ENCODE results near the gene CSMD2. TPM values are rescaled to one million over a fixed set of nuclear protein-coding genes. Genes with fewer than 3 reads are reported as not detected.

Gene CSMD2
- total RNA-seq, 2 experiments from 2014 or later: not detected

DNA sequence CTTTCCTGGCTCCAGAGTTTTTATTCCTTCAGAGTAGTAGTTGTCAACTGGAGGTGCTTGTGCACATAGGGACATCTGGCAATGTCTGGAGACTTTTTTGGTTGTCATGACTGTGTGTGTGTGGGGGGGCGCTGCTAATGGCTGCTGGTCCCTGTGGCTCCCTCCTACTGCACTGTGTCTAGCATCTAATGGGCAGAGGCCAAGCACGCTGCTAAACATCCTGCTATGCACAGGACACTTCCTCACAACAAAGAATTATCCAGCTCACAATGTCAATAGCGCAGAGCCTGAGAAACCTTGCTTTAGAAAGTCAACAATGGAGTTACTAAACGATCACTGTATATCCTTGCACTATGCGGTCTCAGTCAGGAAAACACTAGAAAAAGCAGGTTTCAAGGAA, 320.9 kb downstream of the CSMD2 start:
- H3K4me3 ChIP-seq (ENCODE audit: low read length): no peak overlapping the region
- H3K36me3 Mint-ChIP-seq (ENCODE audit: low read depth): no peaks in the 10 kb centered on the region
- no peak overlapping the region for H3K27ac Mint-ChIP-seq
- ATAC-seq (ENCODE audit: poor library complexity) (no peak), DNase-seq (no peak)
- H3K4me1 Mint-ChIP-seq (ENCODE audit: low read depth): no peaks in the 10 kb centered on the region
- H3K27me3 Mint-ChIP-seq: no peaks in the 10 kb centered on the region
- no peak overlapping the region for H3K27ac ChIP-seq (ENCODE audit: low read depth in 1 of 2, low read length in 2 of 2)
- no peak for TF ChIP-seq CTCF (IDR thresholded peaks at IDR 0.05)
- intact Hi-C loops (cut with DNase I, micrococcal nuclease): no loop called here
- no peaks in the 10 kb centered on the region for H3K9me3 ChIP-seq (ENCODE audit: control insufficient read depth in 1 of 2, insufficient read depth in 1 of 2, low read length in 2 of 2)
- no peak overlapping the region for H3K4me3 Mint-ChIP-seq
- CTCF ChIA-PET: no interaction called here
- no peaks in the 10 kb centered on the region for H3K36me3 ChIP-seq (ENCODE audit: insufficient read depth, low read length)
- H3K27me3 ChIP-seq (ENCODE audit: control insufficient read depth in 1 of 2, insufficient read depth in 2 of 2, low read length in 2 of 2): no peaks in the 10 kb centered on the region
- H3K4me1 ChIP-seq (ENCODE audit: insufficient read depth, low read length): no peaks in the 10 kb centered on the region
- POLR2A ChIA-PET: no interaction called here
- no peaks in the 10 kb centered on the region for H3K9me3 Mint-ChIP-seq

DNA sequence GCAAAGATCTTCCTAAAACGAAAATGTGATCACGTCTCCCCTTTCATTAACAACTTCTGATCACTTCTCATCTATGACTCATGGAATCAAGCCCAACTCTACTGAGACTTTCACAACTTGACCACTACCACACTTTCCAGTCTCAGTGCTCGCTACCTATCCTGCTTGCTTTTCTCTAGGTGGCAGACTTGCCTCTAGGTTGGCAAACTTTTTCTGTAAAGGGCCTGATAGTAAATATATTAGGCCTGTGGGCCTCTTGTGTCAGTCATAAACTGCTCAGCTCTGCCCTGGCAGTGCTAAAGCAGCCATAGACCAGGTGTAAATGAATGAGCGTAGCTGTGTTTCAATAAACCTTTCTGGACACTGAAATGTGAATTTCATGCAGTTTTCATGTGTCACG, 322.7 kb downstream of the CSMD2 start:
- no peak overlapping the region for H3K27ac ChIP-seq (ENCODE audit: low read depth in 1 of 2, low read length in 2 of 2)
- CTCF ChIA-PET: no interaction called here
- H3K36me3 Mint-ChIP-seq (ENCODE audit: low read depth): no peaks in the 10 kb centered on the region
- no peaks in the 10 kb centered on the region for H3K4me1 Mint-ChIP-seq (ENCODE audit: low read depth)
- POLR2A ChIA-PET: no interaction called here
- ATAC-seq (ENCODE audit: poor library complexity): no peak
- H3K4me3 Mint-ChIP-seq: no peak overlapping the region
- DNase-seq: no peak
- H3K27me3 ChIP-seq (ENCODE audit: control insufficient read depth in 1 of 2, insufficient read depth in 2 of 2, low read length in 2 of 2): no peaks in the 10 kb centered on the region
- no peak overlapping the region for H3K4me3 ChIP-seq (ENCODE audit: low read length)
- no peaks in the 10 kb centered on the region for H3K9me3 ChIP-seq (ENCODE audit: control insufficient read depth in 1 of 2, insufficient read depth in 1 of 2, low read length in 2 of 2)
- intact Hi-C loops (cut with DNase I, micrococcal nuclease): no loop called here
- H3K4me1 ChIP-seq (ENCODE audit: insufficient read depth, low read length): no peaks in the 10 kb centered on the region
- peaks cover 4% of the 10 kb centered on the region for H3K27me3 Mint-ChIP-seq
- no peaks in the 10 kb centered on the region for H3K36me3 ChIP-seq (ENCODE audit: insufficient read depth, low read length)
- no peak for TF ChIP-seq CTCF (IDR thresholded peaks at IDR 0.05)
- H3K27ac Mint-ChIP-seq: no peak overlapping the region
- H3K9me3 Mint-ChIP-seq: no peaks in the 10 kb centered on the region

DNA sequence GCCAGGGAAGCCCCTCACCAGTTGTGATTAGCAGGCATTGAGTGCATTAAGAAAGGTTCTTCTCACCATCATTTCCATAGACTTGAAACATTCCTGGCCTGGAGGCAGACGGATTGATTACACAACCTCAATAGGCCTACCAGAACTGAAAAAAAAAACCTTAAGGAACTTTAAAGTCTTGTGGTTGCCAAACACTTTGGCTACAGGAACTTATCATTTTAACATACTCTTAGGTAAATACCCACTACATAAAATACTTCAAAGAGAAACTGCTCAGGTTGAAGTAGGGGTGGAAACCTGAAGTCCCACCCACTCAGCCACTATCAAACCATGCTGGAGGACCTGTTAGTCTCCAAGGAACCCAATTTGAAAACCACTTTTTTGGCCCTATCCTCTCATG, 323.5 kb downstream of the CSMD2 start:
- no peak for TF ChIP-seq CTCF (IDR thresholded peaks at IDR 0.05)
- intact Hi-C loops (cut with DNase I, micrococcal nuclease): no loop called here
- ChIA-PET POLR2A (no interaction called here), CTCF (no interaction called here)
- H3K27ac ChIP-seq (ENCODE audit: low read depth in 1 of 2, low read length in 2 of 2): no peak overlapping the region
- Mint-ChIP-seq H3K36me3 (ENCODE audit: low read depth) (no peaks in the 10 kb centered on the region), H3K4me3 (no peak overlapping the region), H3K27ac (no peak overlapping the region), H3K27me3 (peaks cover 4% of the 10 kb centered on the region), H3K9me3 (no peaks in the 10 kb centered on the region), H3K4me1 (ENCODE audit: low read depth) (no peaks in the 10 kb centered on the region)
- no peaks in the 10 kb centered on the region for H3K36me3 ChIP-seq (ENCODE audit: insufficient read depth, low read length)
- peaks cover 0 to 4% of the 10 kb centered on the region in 2 experiments for H3K9me3 ChIP-seq (ENCODE audit: control insufficient read depth in 1 of 2, insufficient read depth in 1 of 2, low read length in 2 of 2)
- H3K4me1 ChIP-seq (ENCODE audit: insufficient read depth, low read length): no peaks in the 10 kb centered on the region
- DNase-seq: no peak
- no peaks in the 10 kb centered on the region for H3K27me3 ChIP-seq (ENCODE audit: control insufficient read depth in 1 of 2, insufficient read depth in 2 of 2, low read length in 2 of 2)
- no peak for ATAC-seq (ENCODE audit: poor library complexity)
- no peak overlapping the region for H3K4me3 ChIP-seq (ENCODE audit: low read length)

Measured in CD4-positive, alpha-beta T cell (primary cell).